Effector memory CD8-positive, alpha-beta T cell (primary cell): Measurements from ENCODE around the gene ATG16L2.
A peak's percentile ranks its signal among the peaks of the same experiment; 100 is the strongest.

ENCODE experiments used
- ATAC-seq: fragments of 150-1000 bp; cut with Tn5 transposase; replicated peaks from 2 replicates; pipeline ENCODE4 v1.10.0; 2021; ENCODE audit warnings: mild to moderate bottlenecking, moderate library complexity
- DNase-seq, 3 experiments: peaks; one replicate each; pipeline ENCODE4 v3.0.0; 2021
- H3K27ac Mint-ChIP-seq, 2 donors: one replicate each; pipeline ENCODE4 v1.8.0; 2022; ENCODE audit warnings: mild to moderate bottlenecking in 2 of 2, mixed read lengths in 2 of 2, moderate library complexity in 2 of 2
- H3K27me3 Mint-ChIP-seq, 2 donors: one replicate each; pipeline ENCODE4 v1.8.0; 2022; ENCODE audit warnings: mixed read lengths in 2 of 2
- H3K36me3 Mint-ChIP-seq: one replicate; pipeline ENCODE4 v1.8.0; 2022; ENCODE audit warnings: mild to moderate bottlenecking, moderate library complexity, mixed read lengths; ENCODE audit not compliant: insufficient read depth
- H3K4me1 Mint-ChIP-seq, 2 donors: one replicate each; pipeline ENCODE4 v1.8.0; 2022; ENCODE audit warnings: low read depth in 2 of 2, mixed read lengths in 2 of 2
- H3K4me3 Mint-ChIP-seq, 2 donors: one replicate each; pipeline ENCODE4 v1.8.0; 2022; ENCODE audit warnings: mild to moderate bottlenecking in 2 of 2, mixed read lengths in 2 of 2, moderate library complexity in 2 of 2
- H3K9me3 Mint-ChIP-seq, 2 donors: one replicate each; pipeline ENCODE4 v1.8.0; 2022; ENCODE audit warnings: mixed read lengths in 2 of 2

ATG16L2 gene

DNA sequence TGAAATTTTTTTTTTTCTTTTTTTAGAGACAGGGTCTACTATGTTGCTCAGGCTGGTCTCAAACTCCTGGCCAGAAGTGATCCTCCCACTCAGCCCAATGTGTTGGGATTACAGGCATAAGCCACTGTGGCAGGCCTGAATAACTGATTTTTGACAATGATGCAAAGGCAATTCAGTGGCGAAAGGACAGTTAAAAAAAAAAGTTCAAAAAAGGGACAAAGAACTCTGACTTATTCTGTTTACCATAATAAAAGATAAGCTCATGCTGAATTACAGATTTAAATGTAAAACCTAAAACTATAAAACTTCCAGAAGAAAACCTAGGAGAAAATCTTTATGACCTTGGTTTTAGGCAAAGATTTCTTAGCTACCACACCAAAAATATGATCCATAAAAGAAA is 48.9 kb downstream of the ATG16L2 start:
- peak overlapping the region in 1 of 2 donors; percentile 16 for H3K27ac Mint-ChIP-seq
- no peaks in the 10 kb centered on the region for H3K9me3 Mint-ChIP-seq
- peaks cover 24% of the 10 kb centered on the region for H3K36me3 Mint-ChIP-seq
- no peak overlapping the region for H3K4me3 Mint-ChIP-seq
- H3K27me3 Mint-ChIP-seq = no peaks in the 10 kb centered on the region
- no peak for DNase-seq
- H3K4me1 Mint-ChIP-seq = no peaks in the 10 kb centered on the region
- no peak for ATAC-seq

DNA sequence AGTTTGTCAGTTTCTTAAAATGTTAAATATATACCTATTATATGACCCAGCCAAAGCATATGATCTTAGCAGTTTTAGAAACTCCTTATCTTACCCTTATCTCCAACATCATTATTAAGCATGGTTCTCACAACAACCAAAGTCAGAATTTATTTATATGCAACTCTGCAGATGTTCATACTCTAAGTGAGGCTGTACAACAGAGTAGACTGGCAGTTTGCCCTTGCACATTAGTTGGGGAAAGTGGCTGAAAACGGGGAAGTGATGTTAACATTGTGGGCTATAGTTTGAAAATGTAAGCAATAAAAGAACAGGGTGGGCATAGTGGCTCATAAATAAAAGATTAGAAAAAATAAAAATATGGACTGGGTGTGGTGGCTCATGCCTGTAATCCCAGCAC is 49.7 kb downstream of the ATG16L2 start:
- Mint-ChIP-seq H3K4me1 (no peaks in the 10 kb centered on the region), H3K9me3 (no peaks in the 10 kb centered on the region), H3K27me3 (no peaks in the 10 kb centered on the region), H3K36me3 (peaks cover 24% of the 10 kb centered on the region), H3K4me3 (no peak overlapping the region), H3K27ac (no peak overlapping the region)
- DNase-seq = no peak
- no peak for ATAC-seq

DNA sequence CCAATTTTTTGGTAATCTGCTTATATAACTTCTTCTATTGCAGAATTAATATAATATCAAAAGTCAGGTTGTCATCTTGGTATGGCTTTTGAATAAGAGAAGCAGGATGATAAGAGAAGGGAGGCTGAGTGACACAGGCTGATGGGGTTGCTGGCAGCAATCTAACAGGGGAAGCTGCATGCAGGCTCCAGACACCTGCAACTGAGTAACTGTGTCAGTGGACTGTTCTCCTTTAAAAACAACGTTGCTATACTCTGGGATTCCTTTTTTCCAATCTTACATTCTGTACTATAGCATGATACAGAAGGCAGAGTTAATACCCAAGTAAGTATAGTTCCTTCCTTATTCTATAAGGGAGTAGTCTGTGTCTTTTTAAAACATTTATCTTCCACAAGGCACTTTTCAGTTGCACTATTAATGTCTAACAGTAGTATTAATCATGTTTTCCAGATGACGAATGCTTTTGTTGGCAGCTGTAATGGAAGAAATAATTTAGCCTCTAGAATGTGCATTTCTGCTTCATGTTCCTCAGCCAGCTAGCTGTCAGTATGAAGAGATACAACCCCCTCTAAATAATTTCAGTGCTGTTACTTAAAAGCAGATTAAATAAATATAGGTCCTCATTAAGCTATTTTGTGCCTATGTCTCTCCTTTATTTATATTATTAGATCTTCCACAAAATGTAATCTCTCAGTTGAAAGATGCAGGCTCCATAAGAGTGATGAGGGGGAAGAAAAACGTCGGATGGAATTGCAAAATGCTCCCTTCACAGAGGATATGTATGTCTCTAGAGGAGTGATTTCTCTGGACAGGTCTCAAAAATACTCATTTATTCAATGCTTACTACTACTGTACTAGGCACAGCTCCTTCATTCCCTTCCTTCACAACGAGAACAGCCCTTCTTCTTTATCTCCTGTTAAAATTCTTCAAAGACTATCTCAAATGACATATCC is 50.8 kb downstream of the ATG16L2 start:
- peaks cover 3 to 8% of the 10 kb centered on the region in 2 donors for H3K4me1 Mint-ChIP-seq
- H3K27ac Mint-ChIP-seq = peak overlapping the region in 1 of 2 donors; percentile 1
- DNase-seq (no peak), ATAC-seq (no peak)
- H3K36me3 Mint-ChIP-seq = peaks cover 27% of the 10 kb centered on the region
- no peaks in the 10 kb centered on the region for H3K27me3 Mint-ChIP-seq
- no peaks in the 10 kb centered on the region for H3K9me3 Mint-ChIP-seq
- H3K4me3 Mint-ChIP-seq = no peak overlapping the region

DNA sequence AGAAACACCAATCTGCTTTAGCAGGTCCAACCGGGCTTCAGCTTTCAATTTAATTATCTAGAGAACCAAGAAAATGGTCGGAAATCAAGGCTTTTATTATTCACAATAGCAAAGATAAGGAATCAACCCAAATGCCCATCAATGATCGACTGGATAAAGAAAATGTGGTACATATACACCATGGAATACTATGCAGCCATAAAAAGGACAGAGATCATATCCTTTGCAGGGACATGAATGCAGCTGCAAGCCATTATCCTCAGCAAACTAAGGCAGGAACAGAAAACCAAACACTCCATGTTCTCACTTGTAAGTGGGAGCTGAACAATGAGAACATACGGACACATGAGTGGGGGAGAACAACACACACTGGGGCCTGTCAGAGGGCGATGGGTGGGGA is 53.8 kb downstream of the ATG16L2 start:
- DNase-seq = no peak
- H3K4me1 Mint-ChIP-seq = peaks cover 6 to 10% of the 10 kb centered on the region in 2 donors
- peaks cover 23% of the 10 kb centered on the region for H3K36me3 Mint-ChIP-seq
- no peak overlapping the region for H3K4me3 Mint-ChIP-seq
- no peaks in the 10 kb centered on the region for H3K9me3 Mint-ChIP-seq
- no peak overlapping the region for H3K27ac Mint-ChIP-seq
- no peaks in the 10 kb centered on the region for H3K27me3 Mint-ChIP-seq
- ATAC-seq = no peak

DNA sequence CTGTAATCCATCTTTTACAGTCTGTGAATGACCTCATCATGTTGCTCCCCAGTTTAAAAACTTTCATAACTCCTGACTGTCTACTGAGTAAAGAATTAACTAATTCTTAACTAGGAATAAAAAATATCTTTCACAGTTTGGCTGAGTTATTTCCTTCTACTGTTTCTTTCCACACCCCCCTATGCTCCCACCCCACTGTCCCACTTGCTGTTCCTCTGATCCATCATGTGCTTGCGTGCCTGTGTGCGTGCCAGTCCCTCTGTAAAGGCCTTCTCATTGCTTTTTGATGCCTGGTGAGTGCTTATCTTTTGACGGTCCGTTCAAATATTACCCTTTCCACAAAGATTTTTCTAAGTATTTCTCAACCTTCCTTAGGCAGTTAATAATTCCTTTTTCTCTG is 55.6 kb downstream of the ATG16L2 start:
- H3K4me3 Mint-ChIP-seq = no peak overlapping the region
- ATAC-seq = no peak
- H3K4me1 Mint-ChIP-seq = peaks cover 6 to 10% of the 10 kb centered on the region in 2 donors
- H3K27me3 Mint-ChIP-seq = no peaks in the 10 kb centered on the region
- H3K9me3 Mint-ChIP-seq = no peaks in the 10 kb centered on the region
- H3K36me3 Mint-ChIP-seq = peaks cover 20% of the 10 kb centered on the region
- no peak overlapping the region for H3K27ac Mint-ChIP-seq
- DNase-seq = no peak

DNA sequence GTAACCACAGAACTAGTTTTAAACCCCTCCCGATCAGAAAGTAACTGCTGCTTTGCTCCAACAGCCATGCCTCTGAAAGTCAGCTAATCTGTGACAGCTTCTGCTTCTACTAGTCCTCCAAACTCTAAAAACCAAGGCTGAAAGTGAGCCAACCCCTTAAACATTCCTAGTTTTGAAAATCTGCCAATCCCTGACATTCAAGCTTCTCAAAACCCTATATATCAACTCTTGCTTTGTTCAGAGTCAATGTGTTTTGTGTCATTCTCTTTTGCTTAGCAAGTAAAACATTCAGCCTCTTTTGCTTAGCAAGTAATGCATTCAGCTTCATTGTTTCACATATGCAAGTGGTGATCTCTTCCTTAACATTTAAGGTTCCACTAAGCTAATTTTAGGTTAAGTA is 56.9 kb downstream of the ATG16L2 start:
- no peak for DNase-seq
- peaks cover 24% of the 10 kb centered on the region for H3K36me3 Mint-ChIP-seq
- peaks cover 6 to 10% of the 10 kb centered on the region in 2 donors for H3K4me1 Mint-ChIP-seq
- ATAC-seq = no peak
- no peak overlapping the region for H3K27ac Mint-ChIP-seq
- no peaks in the 10 kb centered on the region for H3K27me3 Mint-ChIP-seq
- no peaks in the 10 kb centered on the region for H3K9me3 Mint-ChIP-seq
- no peak overlapping the region for H3K4me3 Mint-ChIP-seq

DNA sequence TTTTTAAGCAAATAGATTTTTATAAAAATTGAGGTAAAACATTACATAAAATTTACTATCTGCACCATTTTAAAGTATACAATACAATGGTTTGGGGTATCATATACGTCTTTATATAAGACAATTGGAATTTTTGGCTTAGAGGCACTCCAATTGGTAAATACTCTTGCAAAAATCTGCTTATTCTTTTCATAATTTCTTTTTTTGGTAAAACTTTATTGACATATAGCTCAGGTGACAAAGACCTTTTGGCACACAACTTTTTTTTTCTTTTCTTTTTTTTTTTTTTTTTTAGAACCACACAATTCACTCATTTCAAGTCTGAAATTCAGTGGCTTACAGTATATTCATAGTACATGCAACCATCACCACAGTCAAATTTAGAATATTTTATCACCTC is 57.8 kb downstream of the ATG16L2 start:
- Mint-ChIP-seq H3K27me3 (no peaks in the 10 kb centered on the region), H3K27ac (no peak overlapping the region), H3K4me3 (no peak overlapping the region), H3K9me3 (no peaks in the 10 kb centered on the region), H3K4me1 (peaks cover 6 to 10% of the 10 kb centered on the region in 2 donors), H3K36me3 (peaks cover 16% of the 10 kb centered on the region)
- DNase-seq = no peak
- ATAC-seq = no peak

DNA sequence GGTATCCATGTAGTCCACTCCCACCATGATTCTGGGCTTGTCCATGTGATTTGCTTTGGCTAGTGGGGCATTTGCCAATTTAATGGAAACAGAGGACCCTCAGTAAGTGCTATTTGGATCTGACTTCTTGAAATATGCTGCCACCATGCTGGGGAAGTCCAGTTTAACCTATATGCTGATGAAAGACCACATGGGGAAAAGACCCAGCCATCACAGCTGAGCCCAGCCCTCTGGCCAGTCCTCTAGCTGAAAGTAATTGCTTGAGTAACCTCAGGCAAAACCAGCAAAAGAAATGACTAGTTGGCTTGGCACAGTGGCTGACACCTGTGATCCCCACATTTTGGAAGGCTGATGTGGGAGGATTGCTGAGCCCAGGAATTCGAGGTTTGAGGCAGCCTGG is 61.5 kb downstream of the ATG16L2 start:
- no peaks in the 10 kb centered on the region for H3K9me3 Mint-ChIP-seq
- no peaks in the 10 kb centered on the region for H3K4me1 Mint-ChIP-seq
- H3K27me3 Mint-ChIP-seq = no peaks in the 10 kb centered on the region
- H3K4me3 Mint-ChIP-seq = no peak overlapping the region
- no peak for DNase-seq
- H3K36me3 Mint-ChIP-seq = peaks cover 9% of the 10 kb centered on the region
- no peak overlapping the region for H3K27ac Mint-ChIP-seq
- no peak for ATAC-seq

DNA sequence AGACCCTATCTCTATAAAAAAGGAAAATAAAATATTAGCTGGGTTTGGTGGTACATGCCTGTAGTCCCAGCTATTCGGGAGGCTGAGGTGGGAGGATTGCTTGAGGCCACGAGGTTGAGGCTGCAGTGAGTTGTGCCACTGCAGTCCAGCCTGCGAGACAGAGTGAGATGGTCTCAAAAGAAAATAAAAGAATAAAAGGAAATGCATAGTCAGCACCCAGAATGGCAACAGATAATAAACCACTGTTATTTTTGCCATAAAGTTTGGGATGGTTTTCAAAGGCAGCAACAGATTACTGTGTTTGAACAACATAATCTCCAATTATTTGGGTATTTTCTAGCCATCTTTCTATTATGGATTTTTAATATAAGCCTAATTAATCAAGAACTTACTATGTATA is 61.9 kb downstream of the ATG16L2 start:
- Mint-ChIP-seq H3K27me3 (no peaks in the 10 kb centered on the region), H3K4me1 (no peaks in the 10 kb centered on the region), H3K9me3 (no peaks in the 10 kb centered on the region), H3K27ac (no peak overlapping the region), H3K36me3 (peaks cover 11% of the 10 kb centered on the region), H3K4me3 (no peak overlapping the region)
- ATAC-seq (no peak), DNase-seq (no peak)
